ENCODE data around the gene CCDC192.
"Not testable (repeated sequence)": the region's sequence is repeated elsewhere in the genome, so short reads cannot be mapped to it uniquely, and the experiment has no call there.

Gene CCDC192

GRCh38 chr5:127702926-127703561 lies at the start of gene CCDC192:
TSS of gene CCDC192 (plus strand) at chr5:127703391. CDS start at chr5:127703446, 55 bp downstream.
- DNase-seq, result no peak

- DNase-seq, result no peak
These were observed 46.4 kb upstream of the CCDC192 start for GRCh38 chr5:127656825-127657224.

DNA sequence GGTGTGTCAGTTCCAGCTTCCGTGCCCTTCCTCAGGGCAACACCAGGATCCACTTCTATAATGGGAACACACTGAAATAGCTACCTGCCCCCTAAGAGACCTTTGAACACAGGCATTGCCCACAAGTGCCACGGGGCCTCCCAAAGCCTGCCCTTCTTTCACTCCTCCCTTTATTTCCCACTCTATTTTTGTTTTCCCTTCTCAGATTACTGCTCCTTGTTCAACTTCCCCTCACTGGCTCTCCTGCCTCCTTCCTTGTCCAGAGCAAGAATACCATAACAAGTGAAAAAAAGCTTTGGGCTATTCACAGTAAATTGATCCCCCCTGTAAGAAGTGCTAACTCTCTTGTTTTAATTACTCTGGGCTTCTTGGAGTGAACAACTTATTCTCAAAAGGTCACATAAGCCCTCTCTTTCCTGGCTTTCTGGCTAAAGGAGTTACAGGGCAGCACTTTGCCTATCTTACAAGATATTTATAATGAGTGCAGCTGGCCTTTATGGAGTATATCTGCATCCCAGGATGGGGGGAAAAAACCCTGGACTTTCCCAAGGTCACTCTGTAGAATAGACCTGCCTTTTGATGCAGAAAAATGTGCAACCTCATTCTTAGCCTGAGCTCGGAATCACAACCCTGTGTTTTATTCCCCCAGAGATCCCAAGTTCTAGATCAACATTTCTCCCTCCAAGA lies 43.0 kb upstream of the CCDC192 start:
- no peak for DNase-seq

DNA sequence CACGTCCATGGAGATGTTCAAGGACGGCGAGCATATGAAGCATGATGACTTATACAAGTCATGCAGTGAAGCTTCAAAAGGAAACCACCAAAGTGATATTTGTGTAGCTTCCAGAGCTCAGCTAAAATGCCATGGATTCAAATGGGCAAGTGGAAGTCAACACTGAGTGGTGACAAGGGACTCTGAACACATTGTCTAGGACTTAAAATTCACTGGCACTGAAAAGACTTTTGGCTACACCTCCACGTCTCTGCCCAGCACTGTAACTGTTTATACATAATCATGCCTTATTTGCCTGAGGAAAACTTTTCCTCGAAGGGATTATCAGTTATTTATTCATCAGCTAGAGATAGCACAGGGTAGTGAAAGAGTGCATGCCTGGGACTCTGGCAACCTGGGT lies 39.1 kb upstream of the CCDC192 start:
- DNase-seq, result no peak

- DNase-seq, result no peak
These were observed 37.5 kb upstream of the CCDC192 start for GRCh38 chr5:127665641-127666040.

- no peak for DNase-seq
These were observed 37.0 kb upstream of the CCDC192 start for GRCh38 chr5:127666043-127666716.

DNA sequence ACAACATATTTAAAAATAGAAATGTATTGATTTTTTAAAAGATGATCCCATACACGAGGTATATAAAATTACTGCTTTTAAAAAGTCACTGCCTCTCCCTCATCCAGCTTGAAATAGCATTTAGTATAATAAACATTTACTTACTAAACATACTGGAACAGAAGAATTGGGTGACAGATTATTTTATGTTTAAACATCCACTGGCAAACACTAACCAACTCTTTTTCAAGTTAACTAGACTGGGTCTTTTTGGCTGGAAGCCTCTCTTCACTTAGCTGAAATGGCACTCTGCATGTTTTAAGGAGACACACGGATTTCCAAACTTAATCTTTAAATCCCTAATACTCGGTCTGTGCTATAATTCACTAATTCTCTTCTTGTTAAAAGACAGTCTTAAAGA lies 35.3 kb upstream of the CCDC192 start:
- no peak for DNase-seq

DNA sequence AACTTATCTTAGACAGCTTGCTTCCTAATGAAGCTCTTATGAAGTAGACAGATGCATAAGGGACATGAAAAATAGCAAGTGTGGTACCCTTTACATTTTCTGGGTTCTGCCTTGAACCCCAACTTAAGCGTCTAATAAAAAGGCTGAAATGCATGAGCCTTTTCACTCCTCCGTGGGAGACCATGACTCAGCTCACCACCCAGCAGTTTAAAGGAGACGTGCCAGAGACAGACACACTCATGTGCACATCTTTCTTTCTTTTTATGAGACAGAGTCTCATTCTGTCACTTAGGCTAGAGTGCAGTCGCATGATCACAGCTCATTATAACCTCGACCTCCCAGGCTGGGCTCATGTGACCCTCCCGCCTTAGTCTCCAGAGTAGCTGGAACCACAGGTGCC lies 32.0 kb upstream of the CCDC192 start:
- DNase-seq, result no peak

DNA sequence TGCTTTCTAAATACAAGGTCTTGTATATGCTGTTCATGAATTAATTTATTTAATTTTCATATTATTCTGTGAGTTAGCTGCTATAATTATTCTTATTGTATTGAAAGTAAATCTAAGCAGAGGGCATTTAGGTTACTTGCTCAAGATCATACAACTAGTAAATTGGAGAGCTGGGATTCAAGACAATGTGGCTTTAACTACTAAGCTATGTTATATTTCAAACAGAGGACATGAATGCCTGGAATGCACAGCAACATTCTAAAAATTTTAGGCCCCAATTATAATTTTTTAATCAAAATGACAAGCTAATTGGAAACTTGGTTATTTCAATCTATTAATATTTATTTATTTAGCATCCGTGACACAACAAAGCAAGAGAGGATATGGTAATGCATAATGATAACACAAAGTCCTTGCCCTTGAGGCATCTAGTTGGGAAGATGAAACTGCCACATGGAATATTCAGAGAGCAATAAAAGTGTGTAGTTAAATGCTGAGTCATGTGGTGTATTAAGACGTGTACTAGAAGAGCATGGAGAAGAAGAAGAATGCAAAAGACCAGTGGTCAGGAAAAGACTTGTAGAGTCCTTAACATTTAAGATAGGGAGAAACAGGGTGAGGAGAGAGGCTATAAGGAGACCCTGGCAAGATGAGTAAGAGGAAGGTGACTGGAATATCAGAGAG lies 29.9 kb upstream of the CCDC192 start:
- no peak for DNase-seq

DNA sequence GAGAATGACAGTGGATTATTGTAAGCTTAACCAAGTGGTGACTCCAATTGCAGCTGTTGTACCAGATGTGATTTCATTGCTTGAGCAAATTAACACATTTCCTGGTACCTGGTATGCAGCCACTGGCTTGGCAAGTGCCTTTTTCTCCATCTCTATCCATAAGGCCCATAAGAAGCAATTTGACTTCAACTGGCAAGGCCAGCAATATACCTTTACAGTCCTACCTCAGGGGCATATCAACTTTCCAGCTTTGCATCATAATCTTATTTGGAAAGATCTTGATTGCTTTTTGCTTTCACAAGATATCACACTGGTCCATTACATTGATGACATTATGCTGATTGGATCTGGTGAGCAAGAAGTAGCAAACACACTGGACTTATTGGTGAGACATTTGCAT lies 26.2 kb upstream of the CCDC192 start:
- DNase-seq, result not testable (repeated sequence)

GRCh38 chr5:127679691-127680330 lies 23.4 kb upstream of the CCDC192 start:
- DNase-seq, result not testable (repeated sequence)

GRCh38 chr5:127680595-127680994 lies 22.6 kb upstream of the CCDC192 start:
- no peak for DNase-seq

DNA sequence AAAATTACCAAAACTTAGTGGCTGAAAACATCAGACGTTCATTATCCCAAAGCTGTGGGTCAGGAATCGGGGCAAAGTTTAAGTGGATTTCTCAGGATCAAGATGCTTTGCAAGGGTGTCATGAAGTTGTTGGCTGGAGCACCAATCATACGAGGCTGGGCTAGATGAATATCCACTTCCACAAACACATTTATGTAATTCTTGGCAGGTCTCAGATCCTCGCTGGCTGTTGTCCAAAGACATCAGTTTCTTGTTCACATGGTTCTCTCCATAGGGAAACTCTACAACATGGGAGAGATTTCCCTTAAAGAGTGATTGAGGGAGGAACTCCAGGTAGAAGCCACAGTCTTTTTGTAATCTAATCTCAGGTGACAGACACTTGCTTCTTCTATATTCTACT lies 20.2 kb upstream of the CCDC192 start:
- DNase-seq, result no peak

DNA sequence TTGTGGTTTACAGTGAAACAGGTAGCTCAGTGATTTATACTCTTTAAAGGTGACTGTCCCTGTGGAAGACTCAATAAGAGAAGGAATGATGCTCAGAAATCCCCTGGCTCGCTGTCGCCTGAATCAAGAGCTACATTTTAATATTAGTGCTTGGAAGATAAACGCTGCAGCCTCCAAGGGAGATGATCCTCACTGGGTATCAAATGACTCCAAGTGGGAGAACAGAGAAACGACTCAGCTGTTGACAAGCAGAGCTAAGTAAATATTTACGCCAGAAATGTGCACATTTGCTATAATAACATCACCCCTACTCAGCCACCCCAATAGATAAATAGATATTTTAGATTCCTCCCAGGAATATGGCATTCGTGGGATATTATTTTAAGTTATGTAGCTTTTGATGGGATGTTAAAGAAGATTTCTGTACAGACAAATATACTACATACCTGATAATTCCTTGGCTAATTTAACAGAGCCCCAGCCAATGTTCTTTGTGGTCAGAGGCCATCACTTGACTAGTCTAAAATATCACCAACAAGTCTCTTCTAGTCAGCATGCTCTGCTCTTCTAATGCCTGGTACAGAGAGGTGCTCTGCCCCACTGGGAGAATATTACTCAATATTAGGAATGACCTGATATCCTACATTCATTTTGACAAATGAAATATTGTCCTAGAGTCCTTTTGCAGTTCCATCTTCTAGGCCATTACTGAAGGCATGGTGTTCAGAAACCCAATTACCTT lies 18.3 kb upstream of the CCDC192 start:
- DNase-seq, result no peak

DNA sequence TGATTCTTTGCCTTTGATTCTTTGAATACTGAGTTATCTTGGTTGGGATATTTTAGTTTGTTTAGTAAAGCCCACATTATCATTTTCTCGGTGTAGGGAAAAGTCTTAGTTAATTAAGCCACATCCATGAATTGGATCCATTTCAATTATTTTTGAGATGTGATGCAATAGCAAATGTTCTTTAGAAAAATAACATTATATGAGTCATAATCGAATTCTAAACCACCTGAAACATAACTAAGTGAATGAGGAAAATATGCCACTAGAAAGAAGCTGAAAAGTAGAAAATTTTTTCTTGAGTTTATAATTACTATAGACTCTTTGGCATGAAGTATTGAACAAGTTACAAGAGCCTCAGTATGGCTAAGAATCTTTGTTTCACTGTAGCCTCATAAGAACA lies 17.5 kb upstream of the CCDC192 start:
- no peak for DNase-seq

DNA sequence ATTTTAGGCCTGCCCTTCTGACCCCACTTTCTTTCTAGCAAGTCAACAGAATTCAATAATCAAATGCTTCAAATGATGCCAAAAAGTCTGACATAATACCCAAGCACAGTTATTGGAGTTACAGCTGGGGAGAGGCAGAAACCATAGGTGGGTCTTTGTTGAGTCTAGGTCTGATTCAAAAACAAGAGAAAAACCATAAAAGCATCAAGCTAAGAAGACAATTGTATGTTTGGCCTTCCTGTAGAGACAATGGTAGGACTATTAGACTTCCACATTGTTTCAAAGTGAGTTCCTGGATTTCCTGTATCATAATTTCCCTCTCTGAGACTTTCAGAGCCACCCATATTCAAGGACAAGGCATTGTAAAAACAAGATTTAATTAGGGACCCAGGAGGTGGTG lies 16.8 kb upstream of the CCDC192 start:
- no peak for DNase-seq

DNA sequence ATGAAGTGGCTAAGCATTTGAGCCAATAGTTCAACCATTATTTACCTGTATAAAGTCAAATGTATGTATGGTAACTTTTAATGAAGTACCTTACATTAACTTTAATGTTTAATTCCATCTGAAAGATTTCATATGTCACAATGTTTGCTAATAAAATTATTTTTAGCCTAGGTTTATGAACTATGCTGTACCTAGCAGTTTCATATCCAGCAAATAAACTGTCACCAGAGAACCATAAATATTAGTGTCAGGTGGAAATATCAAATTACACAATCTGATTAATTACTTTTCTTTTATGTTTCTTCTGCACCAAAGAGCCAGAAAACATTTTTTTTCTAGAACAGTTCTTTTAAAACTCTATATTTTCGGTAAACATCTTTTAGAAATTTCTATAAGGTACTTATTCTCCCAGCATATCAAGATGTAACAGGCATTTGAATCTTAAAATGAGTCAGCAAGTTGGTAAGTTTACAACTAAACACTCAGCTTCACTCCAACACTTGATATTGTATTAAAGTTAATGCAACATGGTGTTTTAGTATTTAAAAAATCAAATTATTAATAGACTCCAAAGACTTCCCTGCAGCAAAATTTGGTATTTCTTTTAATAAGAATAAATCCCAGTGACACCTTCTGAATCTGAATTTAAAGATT lies 8.5 kb upstream of the CCDC192 start:
- DNase-seq, result no peak

- no peak for DNase-seq
These were observed 7.8 kb upstream of the CCDC192 start for GRCh38 chr5:127695346-127695745.

DNA sequence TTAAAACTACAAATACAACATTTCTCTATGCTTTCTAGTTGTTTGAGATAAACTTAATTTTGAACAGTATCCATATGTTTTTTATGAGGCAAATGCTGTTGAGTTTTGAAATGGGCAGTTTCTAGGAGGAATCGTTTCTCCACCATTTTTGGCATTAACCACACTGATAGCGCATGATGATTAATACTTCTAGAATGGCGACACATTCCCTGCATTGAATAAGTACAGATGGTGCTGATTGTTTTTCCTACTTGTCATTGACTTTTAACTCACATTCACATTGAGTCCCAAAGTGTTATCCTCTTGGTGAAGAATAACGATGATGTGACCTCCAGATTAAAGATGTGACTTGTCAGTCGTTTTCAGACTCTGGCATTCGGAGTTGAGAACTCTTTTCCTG lies 6.5 kb upstream of the CCDC192 start:
- no peak for DNase-seq

DNA sequence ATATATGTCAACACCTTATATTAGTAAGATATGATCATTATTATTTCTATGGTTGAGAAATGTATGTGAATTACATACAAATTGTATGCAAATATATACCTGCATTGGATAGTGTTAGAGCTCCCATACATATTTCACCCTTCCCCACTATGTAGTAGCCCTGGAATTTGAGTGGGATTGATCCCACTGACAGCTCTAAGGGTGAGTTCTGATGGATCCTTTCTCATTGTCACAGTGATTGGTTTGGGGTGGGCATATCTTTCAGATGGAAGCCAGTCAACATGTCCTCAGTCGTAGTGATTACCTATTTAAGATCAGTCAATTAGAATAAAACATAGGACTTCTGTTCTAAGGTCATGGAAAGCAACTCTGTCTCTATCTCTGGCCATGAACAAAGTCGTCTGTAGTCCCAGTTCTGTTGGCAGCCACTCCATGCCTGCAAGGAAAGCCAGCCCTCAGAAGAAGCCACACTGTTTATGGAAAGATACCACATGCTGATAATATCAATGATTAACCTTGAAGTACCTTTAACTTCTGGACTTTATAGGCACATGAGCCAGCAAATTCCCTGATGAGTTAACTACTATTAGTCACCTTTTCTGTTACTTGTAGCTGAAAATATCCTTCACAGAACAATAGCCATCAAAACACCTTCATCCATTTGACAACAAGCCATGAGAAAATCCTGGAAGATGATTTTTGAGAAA lies 5.1 kb upstream of the CCDC192 start:
- no peak for DNase-seq

DNA sequence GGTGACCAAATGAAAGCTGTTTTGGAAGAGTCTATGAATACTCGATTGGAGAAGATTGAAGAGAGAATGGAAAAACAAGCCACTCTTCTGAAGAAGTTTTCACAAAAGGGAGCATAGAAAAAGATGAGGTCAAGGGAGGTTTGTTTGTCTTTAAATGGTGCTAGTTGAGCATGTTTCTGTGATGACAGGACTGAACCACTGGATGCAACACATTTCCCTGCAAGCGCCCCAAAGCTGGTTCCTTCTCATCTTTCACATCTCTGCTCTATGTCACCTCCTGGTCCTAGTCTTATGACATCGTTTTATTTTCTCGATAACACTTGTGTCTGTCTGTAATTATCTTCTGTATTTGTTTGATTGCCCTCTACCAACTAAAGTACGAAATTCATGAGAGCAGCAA lies 3.8 kb upstream of the CCDC192 start:
- DNase-seq, result no peak

Data from COR-L47 (cell line).